GM13977 (cell line): ENCODE data around the gene JAG2.

Experiments
- DNase-seq: peaks from one replicate; pipeline ENCODE4 v3.0.0; 2012; ENCODE audit warnings: low spot score
- in situ Hi-C: fragments of 300-500 bp; cut with MboI; formaldehyde crosslinking; loops from one replicate; pipeline ENCODE4 v1.12.0; 2022; ENCODE audit warnings: low sequenced_read_pairs, low pct_unique_long_range_greater_than_20kb, mixed read lengths, inconsistent platforms; ENCODE audit not compliant: unreplicated experiment
- TF ChIP-seq, protein P1 (sequence below): IDR thresholded peaks from 2 replicates; pipeline ENCODE4 v1.5.1; 2012; ENCODE audit warnings: mild to moderate bottlenecking, control low read depth; ENCODE audit not compliant: insufficient read depth; ENCODE audit errors: extremely low read depth, missing control alignments

Gene JAG2

DNA sequence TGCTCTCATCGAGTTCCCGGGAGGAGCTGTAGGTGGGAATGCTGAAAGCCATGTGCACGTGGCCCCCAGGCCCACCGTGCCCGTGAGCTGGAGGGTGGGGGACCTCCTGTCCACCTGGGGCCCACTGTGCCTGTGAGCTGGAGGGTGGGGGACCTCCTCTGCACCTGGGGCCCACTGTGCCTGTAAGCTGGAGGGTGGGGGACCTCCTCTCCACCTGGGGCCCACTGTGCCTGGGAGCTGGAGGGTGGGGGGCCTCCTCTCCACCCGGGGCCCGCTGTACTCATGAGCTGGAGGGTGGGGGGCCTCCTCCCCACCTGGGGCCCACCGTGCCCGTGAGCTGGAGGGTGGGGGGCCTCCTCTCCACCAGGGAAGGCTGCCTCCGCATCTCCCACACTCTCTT is 26.5 kb upstream of the JAG2 start:
- TF ChIP-seq, protein P1, sequence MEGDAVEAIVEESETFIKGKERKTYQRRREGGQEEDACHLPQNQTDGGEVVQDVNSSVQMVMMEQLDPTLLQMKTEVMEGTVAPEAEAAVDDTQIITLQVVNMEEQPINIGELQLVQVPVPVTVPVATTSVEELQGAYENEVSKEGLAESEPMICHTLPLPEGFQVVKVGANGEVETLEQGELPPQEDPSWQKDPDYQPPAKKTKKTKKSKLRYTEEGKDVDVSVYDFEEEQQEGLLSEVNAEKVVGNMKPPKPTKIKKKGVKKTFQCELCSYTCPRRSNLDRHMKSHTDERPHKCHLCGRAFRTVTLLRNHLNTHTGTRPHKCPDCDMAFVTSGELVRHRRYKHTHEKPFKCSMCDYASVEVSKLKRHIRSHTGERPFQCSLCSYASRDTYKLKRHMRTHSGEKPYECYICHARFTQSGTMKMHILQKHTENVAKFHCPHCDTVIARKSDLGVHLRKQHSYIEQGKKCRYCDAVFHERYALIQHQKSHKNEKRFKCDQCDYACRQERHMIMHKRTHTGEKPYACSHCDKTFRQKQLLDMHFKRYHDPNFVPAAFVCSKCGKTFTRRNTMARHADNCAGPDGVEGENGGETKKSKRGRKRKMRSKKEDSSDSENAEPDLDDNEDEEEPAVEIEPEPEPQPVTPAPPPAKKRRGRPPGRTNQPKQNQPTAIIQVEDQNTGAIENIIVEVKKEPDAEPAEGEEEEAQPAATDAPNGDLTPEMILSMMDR, result no peak
- no peak for DNase-seq
- in situ Hi-C loops, result no loop called here

- in situ Hi-C loops, result no loop called here
- TF ChIP-seq, protein P1, result no peak
- DNase-seq, result no peak
These were observed 25.6 kb upstream of the JAG2 start for GRCh38 chr14:105193916-105194782.

- TF ChIP-seq, protein P1, result no peak
These were observed 24.5 kb upstream of the JAG2 start for GRCh38 chr14:105192866-105193731.

DNA sequence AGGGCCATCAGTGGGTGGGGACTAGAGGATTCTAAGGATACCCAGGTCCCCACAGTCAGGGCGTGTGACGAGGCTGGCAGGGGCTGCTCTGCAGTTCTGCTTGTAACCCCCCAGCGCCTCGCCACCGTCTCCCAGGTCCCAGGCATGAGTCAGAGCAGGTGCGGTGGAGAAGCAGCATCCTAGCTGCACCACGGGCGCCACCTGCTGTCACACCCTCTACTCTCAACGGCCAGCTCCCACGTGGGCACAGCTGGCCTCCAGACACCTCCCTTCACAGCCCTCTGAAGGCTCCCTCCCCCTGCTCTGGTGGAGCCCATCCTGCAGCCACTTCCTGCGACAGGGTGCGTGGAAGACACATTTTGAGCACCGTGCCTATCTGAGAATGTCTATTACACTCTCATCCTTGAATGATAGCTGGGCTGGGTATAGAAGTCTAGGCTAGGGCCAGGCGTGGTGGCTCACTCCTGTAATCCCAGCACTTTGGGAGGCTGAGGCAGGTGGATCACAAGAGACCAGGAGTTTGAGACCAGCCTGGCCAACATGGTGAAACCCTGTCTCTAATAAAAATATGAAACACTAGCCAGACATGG is 19.5 kb upstream of the JAG2 start:
- in situ Hi-C loops, result no loop called here
- no peak for DNase-seq
- TF ChIP-seq, protein P1, result peak; percentile 26

More at GRCh38 chr14:105192866-105193731, 24.5 kb upstream of the JAG2 start:
- DNase-seq, result no peak
- in situ Hi-C loops, result no loop called here

DNA sequence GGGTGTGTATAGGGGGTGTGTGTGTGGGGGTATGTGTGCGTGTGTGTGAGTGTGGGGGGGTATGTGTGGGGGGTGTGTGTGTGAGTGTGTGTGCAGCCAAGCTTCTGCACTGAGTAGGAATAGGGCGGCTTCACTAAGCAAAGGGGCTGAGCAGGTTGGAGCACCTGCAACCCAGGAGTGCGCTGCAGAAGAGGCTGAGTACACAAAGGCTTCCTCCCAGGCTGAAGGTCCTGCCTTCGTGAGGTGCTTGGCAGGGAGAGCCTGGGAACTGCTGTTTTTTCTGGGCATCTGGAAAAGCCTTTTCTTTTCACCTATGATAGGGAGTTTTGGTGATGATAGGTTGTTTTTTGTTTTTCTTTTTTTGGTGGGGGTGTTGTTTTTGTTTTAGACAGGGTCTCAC is 18.5 kb upstream of the JAG2 start:
- in situ Hi-C loops, result no loop called here
- DNase-seq, result no peak
- TF ChIP-seq, protein P1, result no peak

DNA sequence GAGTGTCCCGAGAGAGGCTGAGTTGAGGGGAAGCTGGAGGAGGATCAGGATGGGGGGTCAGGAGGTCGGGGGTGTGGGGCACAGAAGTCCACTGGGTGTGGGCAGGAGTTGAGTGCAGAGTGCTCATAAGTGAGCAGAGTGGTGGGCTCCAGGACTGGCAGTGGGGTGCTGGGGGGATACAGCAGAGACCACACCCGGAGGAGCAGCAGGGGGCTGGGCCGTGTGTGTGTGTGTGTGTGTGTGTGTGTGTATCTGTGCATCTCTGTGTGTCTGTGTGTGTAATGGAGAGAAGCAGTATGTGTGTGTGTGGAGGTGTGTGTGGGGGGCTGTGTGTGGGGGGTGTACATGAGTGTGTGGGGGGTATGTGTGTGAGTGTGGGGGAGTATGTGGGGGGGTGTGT is 17.4 kb upstream of the JAG2 start:
- in situ Hi-C loops, result no loop called here
- TF ChIP-seq, protein P1, result no peak

More for the DNA sequence above, 17.4 kb upstream of the JAG2 start:
- DNase-seq, result no peak
